ENCODE measurements around the gene HOXC4. TPM values are rescaled to one million over a fixed set of nuclear protein-coding genes. Genes with fewer than 3 reads are reported as not detected.

Gene HOXC4
- total RNA-seq, 1 donor from 2014 or later = not detected

DNA sequence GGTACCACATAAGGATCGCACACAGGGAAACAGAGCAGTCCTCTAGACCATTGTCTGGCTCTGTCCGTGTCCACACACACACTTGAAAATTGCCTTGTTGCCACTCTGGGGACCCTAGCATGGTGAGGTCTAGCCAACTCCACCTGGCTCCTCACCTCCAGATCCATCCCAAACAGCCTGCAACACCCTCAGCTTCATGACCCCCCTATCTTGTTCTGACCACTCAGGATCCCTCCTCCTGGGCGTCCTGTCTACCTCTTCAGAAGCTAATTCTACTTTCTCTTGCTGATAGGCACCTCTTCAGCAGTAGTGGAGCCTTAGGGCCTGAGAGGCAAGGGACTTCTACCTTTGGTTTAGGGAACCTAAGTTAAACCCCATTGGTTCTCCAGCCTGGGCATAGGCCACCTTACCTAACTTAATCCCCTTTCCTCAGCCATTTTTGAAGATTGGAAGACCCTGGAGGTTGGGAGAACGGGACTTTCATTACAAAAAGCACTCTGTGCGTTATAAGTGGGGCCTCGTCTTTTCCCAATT lies 21.5 kb upstream of the HOXC4 start:
- Mint-ChIP-seq H3K4me1 (ENCODE audit: low read depth, unreplicated experiment) (no peaks in the 10 kb centered on the region), H3K27ac (ENCODE audit: unreplicated experiment) (no peak overlapping the region), H3K9me3 (ENCODE audit: unreplicated experiment) (peaks cover 37% of the 10 kb centered on the region), H3K36me3 (ENCODE audit: low read depth, unreplicated experiment) (peaks cover 2% of the 10 kb centered on the region), H3K4me3 (ENCODE audit: unreplicated experiment) (no peak overlapping the region), H3K27me3 (ENCODE audit: low read depth, unreplicated experiment) (peaks cover 80% of the 10 kb centered on the region)
- TF ChIP-seq EZH2 (IDR thresholded peaks at IDR 0.05; ENCODE audit: insufficient read depth, low read length) (peak; percentile 42), CTCF (IDR thresholded peaks at IDR 0.05; ENCODE audit: insufficient read depth, low read depth, low read length) (no peak)
- DNase-seq (ENCODE audit: low read depth) (no peak), FAIRE-seq (peak; percentile 17)
- Histone ChIP-seq H3K36me3 (ENCODE audit: insufficient read depth, low read length) (no peaks in the 10 kb centered on the region), H3K27ac (ENCODE audit: low read depth, low read length) (no peak overlapping the region), H3K9ac (ENCODE audit: low read length) (no peak overlapping the region), H4K20me1 (ENCODE audit: insufficient read depth, low read length) (no peaks in the 10 kb centered on the region), H3K4me3 (ENCODE audit: insufficient read depth, low read depth, low read length) (no peak overlapping the region), H3K4me2 (ENCODE audit: low read length) (no peak overlapping the region), H3K4me1 (ENCODE audit: insufficient read depth, low read length) (no peaks in the 10 kb centered on the region), H3K27me3 (ENCODE audit: insufficient read depth, low read length) (peaks cover 79% of the 10 kb centered on the region), H2AFZ (ENCODE audit: low read depth, low read length) (no peak overlapping the region), H3K79me2 (ENCODE audit: insufficient read depth, low read length) (no peaks in the 10 kb centered on the region), H3K9me3 (ENCODE audit: insufficient read depth, low read depth, low read length) (peaks cover 7% of the 10 kb centered on the region)

- H3K9me3 Mint-ChIP-seq (ENCODE audit: unreplicated experiment) = peaks cover 34% of the 10 kb centered on the region
- H3K36me3 Mint-ChIP-seq (ENCODE audit: low read depth, unreplicated experiment) = peaks cover 2% of the 10 kb centered on the region
- no peak for FAIRE-seq
- no peak within 1 kb of the TSS for H3K27ac Mint-ChIP-seq (ENCODE audit: unreplicated experiment)
- Histone ChIP-seq H3K9me3 (ENCODE audit: insufficient read depth, low read depth, low read length) (peaks cover 7% of the 10 kb centered on the region), H3K4me2 (ENCODE audit: low read length) (peak within 1 kb of the TSS; percentile 38), H3K4me1 (ENCODE audit: insufficient read depth, low read length) (no peaks in the 10 kb centered on the region), H3K9ac (ENCODE audit: low read length) (no peak within 1 kb of the TSS), H4K20me1 (ENCODE audit: insufficient read depth, low read length) (no peaks in the 10 kb centered on the region), H3K27me3 (ENCODE audit: insufficient read depth, low read length) (peaks cover 74% of the 10 kb centered on the region), H3K4me3 (ENCODE audit: insufficient read depth, low read depth, low read length) (no peak within 1 kb of the TSS), H3K36me3 (ENCODE audit: insufficient read depth, low read length) (no peaks in the 10 kb centered on the region), H3K79me2 (ENCODE audit: insufficient read depth, low read length) (no peaks in the 10 kb centered on the region), H2AFZ (ENCODE audit: low read depth, low read length) (no peak within 1 kb of the TSS), H3K27ac (ENCODE audit: low read depth, low read length) (no peak within 1 kb of the TSS)
- DNase-seq (ENCODE audit: low read depth) = peak; percentile 4
- no peaks in the 10 kb centered on the region for H3K4me1 Mint-ChIP-seq (ENCODE audit: low read depth, unreplicated experiment)
- TF ChIP-seq CTCF (IDR thresholded peaks at IDR 0.05; ENCODE audit: insufficient read depth, low read depth, low read length) (peak; percentile 76), EZH2 (IDR thresholded peaks at IDR 0.05; ENCODE audit: insufficient read depth, low read length) (no peak)
- H3K27me3 Mint-ChIP-seq (ENCODE audit: low read depth, unreplicated experiment) = peaks cover 80% of the 10 kb centered on the region
- no peak within 1 kb of the TSS for H3K4me3 Mint-ChIP-seq (ENCODE audit: unreplicated experiment)
Observed at GRCh38 chr12:54032627-54033100, 21.0 kb upstream of the HOXC4 start, which contains the start of gene HOXC5. TSS of gene HOXC5 (plus strand) at chr12:54033050. CDS start at chr12:54033123, 73 bp downstream.
